BLaER1 treated with 17β-estradiol and CSF1 and Interleukin-3, amounts not matched to agents 10 nM and 100 nM (cell line): Measurements from ENCODE around the gene TLR10.
"Not testable (repeated sequence)": the region's sequence is repeated elsewhere in the genome, so short reads cannot be mapped to it uniquely, and the experiment has no call there.

Source experiments
- H3K27ac ChIP-seq, 11 experiments: shearing (Covaris generic); formaldehyde crosslinking; 2 replicates each; pipeline ENCODE4 v1.8.1; 2022
- H3K27me3 ChIP-seq, 11 experiments: shearing (Covaris generic); formaldehyde crosslinking; 2 replicates each; pipeline ENCODE4 v1.8.1; 2022
- H3K36me3 ChIP-seq, 11 experiments: shearing (Covaris generic); formaldehyde crosslinking; 2 replicates each; pipeline ENCODE4 v1.8.1; 2022
- H3K4me1 ChIP-seq, 10 experiments: shearing (Covaris generic); formaldehyde crosslinking; 2 replicates each; pipeline ENCODE4 v1.8.1; 2022
- H3K4me2 ChIP-seq, 11 experiments: shearing (Covaris generic); formaldehyde crosslinking; 2 replicates each; pipeline ENCODE4 v1.8.1; 2022
- H3K4me3 ChIP-seq, 10 experiments: shearing (Covaris generic); formaldehyde crosslinking; 2 replicates each; pipeline ENCODE4 v1.8.1; 2022
- H3K9ac ChIP-seq, 11 experiments: shearing (Covaris generic); formaldehyde crosslinking; 2 replicates each; pipeline ENCODE4 v1.8.1; 2022
- H3K9me3 ChIP-seq, 11 experiments: shearing (Covaris generic); formaldehyde crosslinking; replicated peaks in 1 of 11; 2 replicates each; pipeline ENCODE4 v1.8.1; 2022
- H4K20me1 ChIP-seq, 11 experiments: shearing (Covaris generic); formaldehyde crosslinking; 2 replicates each; pipeline ENCODE4 v1.8.1; 2022
- Cebpa-rat ChIP-seq, 11 experiments: shearing (Covaris generic); IDR thresholded peaks; 2 replicates each; pipeline ENCODE4 v1.8.1; 2022

The TLR10 gene

GRCh38 chr4:38820329-38821061, 37.7 kb upstream of the TLR10 start:
- H4K20me1 ChIP-seq = no peaks in the 10 kb centered on the region
- H3K27me3 ChIP-seq = no peaks in the 10 kb centered on the region
- H3K4me1 ChIP-seq = peaks cover 13 to 49% (median 28%) of the 10 kb centered on the region in 10 experiments; a peak in 18 of 20 replicates
- H3K4me3 ChIP-seq = no peak overlapping the region
- peak overlapping the region in 9 of 11 experiments; percentile 6 to 68 (median 26); a peak in 13 of 22 replicates for H3K4me2 ChIP-seq
- H3K9ac ChIP-seq = 0 out of 22 replicates have a peak overlapping the region, but pooled peaks of 1 of the 11 experiments have one; percentile 3
- peak overlapping the region in 1 of 11 experiments; percentile 15; a peak in 1 of 22 replicates for H3K27ac ChIP-seq
- peak in 4 of 11 experiments; percentile 57 to 70 (median 64); a peak in 5 of 22 replicates for TF ChIP-seq Cebpa-rat (IDR thresholded peaks at IDR 0.05)
- peaks cover 0 to 34% (median 0%) of the 10 kb centered on the region in 11 experiments; a peak in 9 of 22 replicates for H3K36me3 ChIP-seq
- peaks cover 17 to 30% (median 25%) of the 10 kb centered on the region in 11 experiments for H3K9me3 ChIP-seq

DNA sequence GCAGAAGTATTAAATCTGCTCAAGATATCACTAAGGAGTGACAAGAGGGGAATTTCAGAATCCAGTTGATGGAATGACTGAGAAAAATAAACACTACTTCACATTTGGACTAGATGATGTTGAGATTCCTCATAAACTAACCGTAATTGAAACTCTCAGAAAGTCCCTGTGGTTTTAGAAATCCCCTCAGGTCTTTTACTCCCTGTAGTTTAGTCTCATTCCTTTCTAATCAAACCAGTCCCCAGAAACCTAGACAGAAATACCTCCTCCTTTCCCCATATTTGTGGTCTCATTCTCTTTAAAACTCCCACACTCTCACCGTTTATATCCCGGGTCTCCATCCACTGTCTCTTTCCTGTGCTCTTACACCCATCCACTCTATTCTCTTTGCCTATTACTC, 36.8 kb upstream of the TLR10 start:
- Histone ChIP-seq H3K27ac (no peak overlapping the region), H3K9me3 (peaks cover 19 to 35% (median 30%) of the 10 kb centered on the region in 11 experiments), H4K20me1 (no peaks in the 10 kb centered on the region), H3K36me3 (peaks cover 0 to 26% (median 0%) of the 10 kb centered on the region in 11 experiments; a peak in 9 of 22 replicates), H3K4me2 (peak overlapping the region in 2 of 11 experiments; percentile 24 to 52; a peak in 2 of 22 replicates), H3K4me1 (peaks cover 13 to 58% (median 31%) of the 10 kb centered on the region in 10 experiments; a peak in 18 of 20 replicates), H3K27me3 (no peaks in the 10 kb centered on the region), H3K4me3 (no peak overlapping the region), H3K9ac (no peak overlapping the region)
- TF ChIP-seq Cebpa-rat (IDR thresholded peaks at IDR 0.05) = no peak

DNA sequence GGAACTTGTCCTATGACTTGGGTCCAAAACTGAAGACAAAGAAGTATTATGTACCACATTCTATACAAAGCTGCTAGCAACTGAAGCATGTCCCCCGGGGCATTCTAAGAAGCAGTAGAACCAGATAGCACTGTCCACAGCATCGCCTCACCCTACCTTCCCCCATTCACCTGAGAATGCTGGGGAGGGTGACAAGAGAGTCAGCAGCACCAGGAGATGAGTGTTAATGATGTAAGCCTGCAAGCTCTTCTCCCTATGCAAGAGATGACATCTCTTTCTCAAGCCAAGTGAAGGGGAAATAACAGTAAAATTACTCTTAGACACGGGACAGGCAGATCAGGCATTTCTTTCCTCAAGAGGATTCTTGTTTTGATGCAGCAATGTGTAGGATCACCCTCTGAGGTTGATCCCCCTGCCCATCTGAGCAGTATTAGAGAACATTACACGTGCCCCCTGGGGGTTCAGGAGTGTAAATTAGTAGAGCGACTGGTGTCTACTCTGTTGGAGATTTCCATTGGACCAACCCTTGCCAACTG, 35.7 kb upstream of the TLR10 start:
- TF ChIP-seq Cebpa-rat (IDR thresholded peaks at IDR 0.05) = no peak
- no peak overlapping the region for H3K27ac ChIP-seq
- no peaks in the 10 kb centered on the region for H4K20me1 ChIP-seq
- peaks cover 0 to 16% (median 0%) of the 10 kb centered on the region in 11 experiments; a peak in 9 of 22 replicates for H3K36me3 ChIP-seq
- H3K9me3 ChIP-seq = peaks cover 10 to 32% (median 29%) of the 10 kb centered on the region in 11 experiments
- H3K4me3 ChIP-seq = no peak overlapping the region
- H3K4me1 ChIP-seq = peaks cover 13 to 68% (median 31%) of the 10 kb centered on the region in 10 experiments; a peak in 18 of 20 replicates
- no peaks in the 10 kb centered on the region for H3K27me3 ChIP-seq
- H3K4me2 ChIP-seq = 0 out of 22 replicates have a peak overlapping the region, but pooled peaks of 2 of the 11 experiments have one; percentile 1 to 17
- H3K9ac ChIP-seq = no peak overlapping the region

- H3K4me3 ChIP-seq = peak overlapping the region in 3 of 10 experiments; percentile 3 to 30 (median 20); a peak in 2 of 20 replicates
- H3K27ac ChIP-seq = peak overlapping the region in 9 of 11 experiments; percentile 25 to 91 (median 70); a peak in 16 of 22 replicates
- no peaks in the 10 kb centered on the region for H4K20me1 ChIP-seq
- no peaks in the 10 kb centered on the region; a peak in 1 of 22 replicates for H3K36me3 ChIP-seq
- no peaks in the 10 kb centered on the region for H3K27me3 ChIP-seq
- no peak for TF ChIP-seq Cebpa-rat (IDR thresholded peaks at IDR 0.05)
- peaks cover 0 to 21% (median 15%) of the 10 kb centered on the region in 11 experiments; a peak in 17 of 22 replicates for H3K9me3 ChIP-seq
- H3K4me1 ChIP-seq = peaks cover 13 to 76% (median 33%) of the 10 kb centered on the region in 10 experiments; a peak in 18 of 20 replicates
- H3K9ac ChIP-seq = peak overlapping the region in 5 of 11 experiments; percentile 51 to 81 (median 72); a peak in 8 of 22 replicates
- H3K4me2 ChIP-seq = peak overlapping the region; percentile 29 to 93 (median 71); a peak in 20 of 22 replicates
These were observed 33.3 kb upstream of the TLR10 start for GRCh38 chr4:38815885-38816782.

- Histone ChIP-seq H3K4me3 (no peak overlapping the region), H3K36me3 (peaks cover 0 to 4% (median 0%) of the 10 kb centered on the region in 11 experiments; a peak in 2 of 22 replicates), H3K4me1 (peaks cover 9 to 65% (median 21%) of the 10 kb centered on the region in 10 experiments; a peak in 18 of 20 replicates), H4K20me1 (no peaks in the 10 kb centered on the region), H3K27ac (no peak overlapping the region), H3K27me3 (no peaks in the 10 kb centered on the region), H3K9me3 (peaks cover 0 to 25% (median 15%) of the 10 kb centered on the region in 11 experiments; a peak in 17 of 22 replicates), H3K4me2 (peak overlapping the region in 2 of 11 experiments; percentile 89 to 93; a peak in 4 of 22 replicates), H3K9ac (no peak overlapping the region)
- no peak for TF ChIP-seq Cebpa-rat (IDR thresholded peaks at IDR 0.05)
These were observed 31.6 kb upstream of the TLR10 start for GRCh38 chr4:38814386-38814785.

DNA sequence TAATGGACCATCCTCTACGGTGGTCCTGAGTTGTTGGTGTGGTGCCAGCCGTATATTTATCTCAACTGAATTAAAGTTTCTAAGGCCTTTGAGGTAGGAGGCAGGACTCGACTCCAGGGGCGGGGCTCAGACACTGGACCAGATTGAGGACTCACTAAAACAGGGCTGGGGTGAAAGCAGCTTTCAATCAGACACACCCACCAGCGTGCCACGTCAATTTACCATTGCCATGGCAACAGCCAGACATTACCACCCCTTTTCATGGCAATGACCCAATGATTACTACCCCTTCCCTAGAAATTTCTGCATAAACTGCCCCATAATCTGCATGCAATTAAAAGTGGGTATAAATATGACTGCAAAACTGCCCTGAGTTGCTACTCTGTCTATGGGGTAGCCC, 28.5 kb upstream of the TLR10 start:
- H3K9ac ChIP-seq = no peak overlapping the region
- no peak overlapping the region for H3K4me3 ChIP-seq
- peaks cover 0 to 33% (median 22%) of the 10 kb centered on the region in 11 experiments; a peak in 18 of 22 replicates for H3K9me3 ChIP-seq
- peaks cover 9 to 51% (median 18%) of the 10 kb centered on the region in 10 experiments; a peak in 19 of 20 replicates for H3K4me1 ChIP-seq
- no peaks in the 10 kb centered on the region for H4K20me1 ChIP-seq
- no peak for TF ChIP-seq Cebpa-rat (IDR thresholded peaks at IDR 0.05)
- no peak overlapping the region for H3K4me2 ChIP-seq
- peaks cover 0 to 4% (median 0%) of the 10 kb centered on the region in 11 experiments; a peak in 2 of 22 replicates for H3K36me3 ChIP-seq
- H3K27ac ChIP-seq = no peak overlapping the region
- no peaks in the 10 kb centered on the region for H3K27me3 ChIP-seq

DNA sequence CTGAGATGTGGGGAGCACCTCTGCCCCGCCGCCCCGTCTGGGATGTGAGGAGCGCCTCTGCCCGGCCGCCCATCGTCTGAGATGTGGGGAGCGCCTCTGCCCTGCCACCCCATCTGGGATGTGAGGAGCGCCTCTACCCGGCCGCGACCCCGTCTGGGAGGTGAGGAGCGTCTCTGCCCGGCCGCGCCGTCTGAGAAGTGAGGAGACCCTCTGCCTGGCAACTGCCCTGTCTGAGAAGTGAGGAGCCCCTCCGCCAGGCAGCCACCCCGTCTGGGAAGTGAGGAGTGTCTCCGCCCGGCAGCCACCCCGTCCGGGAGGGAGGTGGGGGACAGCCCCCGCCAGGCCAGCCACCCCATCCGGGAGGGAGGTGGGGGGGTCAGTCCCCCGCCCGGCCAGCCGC, 24.7 kb upstream of the TLR10 start:
- Histone ChIP-seq H3K4me1 (peaks cover 23 to 37% (median 28%) of the 10 kb centered on the region in 10 experiments), H3K27ac (peak overlapping the region in 3 of 11 experiments; percentile 9 to 41 (median 21); a peak in 2 of 22 replicates), H3K36me3 (peaks cover 7 to 12% (median 9%) of the 10 kb centered on the region in 11 experiments), H3K9me3 (peaks cover 6 to 22% (median 18%) of the 10 kb centered on the region in 11 experiments; a peak in 21 of 22 replicates)
- H3K9ac ChIP-seq, H3K4me2 ChIP-seq, H4K20me1 ChIP-seq, H3K27me3 ChIP-seq, H3K4me3 ChIP-seq: not testable (repeated sequence)

DNA sequence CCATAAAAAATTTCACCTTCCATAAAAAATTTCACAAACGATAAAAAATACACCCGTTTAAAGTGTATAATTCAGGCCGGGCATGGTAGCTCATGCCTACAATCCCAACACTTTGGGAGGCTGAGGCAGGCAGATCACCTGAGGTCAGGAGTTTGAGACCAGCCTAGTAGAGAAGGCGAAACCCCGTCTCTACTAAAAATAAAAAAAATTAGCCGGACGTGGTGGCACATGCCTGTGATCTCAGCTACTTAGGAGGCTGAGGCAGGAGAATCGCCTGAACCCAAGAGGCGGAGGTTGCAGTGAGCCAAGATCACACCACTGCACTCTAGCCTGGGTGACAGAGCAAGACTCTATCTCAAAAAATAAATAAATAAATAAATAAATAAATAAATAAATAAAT, 23.5 kb upstream of the TLR10 start:
- peak overlapping the region; percentile 80 to 94 (median 88) for H3K27ac ChIP-seq
- peaks cover 19 to 24% (median 21%) of the 10 kb centered on the region in 11 experiments for H3K36me3 ChIP-seq
- H3K27me3 ChIP-seq, H4K20me1 ChIP-seq: not testable (repeated sequence)
- peak overlapping the region; percentile 68 to 98 (median 86) for H3K4me2 ChIP-seq
- H3K9me3 ChIP-seq = peaks cover 19 to 34% (median 30%) of the 10 kb centered on the region in 11 experiments; a peak in 21 of 22 replicates
- peak overlapping the region in 8 of 10 experiments; percentile 35 to 72 (median 64); a peak in 12 of 20 replicates for H3K4me3 ChIP-seq
- H3K9ac ChIP-seq = peak overlapping the region in 10 of 11 experiments; percentile 78 to 93 (median 82); a peak in 21 of 22 replicates
- peaks cover 27 to 48% (median 31%) of the 10 kb centered on the region in 10 experiments for H3K4me1 ChIP-seq
